Measurements from ENCODE around the gene AJM1. TPM values are rescaled to one million over a fixed set of nuclear protein-coding genes. Genes with fewer than 3 reads are reported as not detected.

Gene AJM1
- total and polyA plus RNA-seq, 2 of the 8 experiments (the other 6 are each of a cell fraction or from before 2014, with no cell fraction given), result 0.12 to 0.97 TPM

DNA sequence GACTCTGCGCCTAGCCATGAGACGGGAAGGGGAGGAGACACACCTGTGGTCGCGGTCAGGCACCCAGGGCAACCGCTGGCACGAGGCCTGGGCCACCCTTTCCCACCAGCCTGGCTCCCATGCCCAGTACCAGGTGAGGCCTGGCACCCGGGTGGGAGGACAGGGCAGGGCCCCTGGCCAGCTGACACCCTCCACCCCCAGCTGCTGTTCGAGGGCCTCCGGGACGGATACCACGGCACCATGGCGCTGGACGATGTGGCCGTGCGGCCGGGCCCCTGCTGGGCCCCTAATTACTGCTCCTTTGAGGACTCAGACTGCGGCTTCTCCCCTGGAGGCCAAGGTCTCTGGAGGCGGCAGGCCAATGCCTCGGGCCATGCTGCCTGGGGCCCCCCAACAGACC, 14.9 kb downstream of the AJM1 start (continued):
- TF ChIP-seq, protein P1, sequence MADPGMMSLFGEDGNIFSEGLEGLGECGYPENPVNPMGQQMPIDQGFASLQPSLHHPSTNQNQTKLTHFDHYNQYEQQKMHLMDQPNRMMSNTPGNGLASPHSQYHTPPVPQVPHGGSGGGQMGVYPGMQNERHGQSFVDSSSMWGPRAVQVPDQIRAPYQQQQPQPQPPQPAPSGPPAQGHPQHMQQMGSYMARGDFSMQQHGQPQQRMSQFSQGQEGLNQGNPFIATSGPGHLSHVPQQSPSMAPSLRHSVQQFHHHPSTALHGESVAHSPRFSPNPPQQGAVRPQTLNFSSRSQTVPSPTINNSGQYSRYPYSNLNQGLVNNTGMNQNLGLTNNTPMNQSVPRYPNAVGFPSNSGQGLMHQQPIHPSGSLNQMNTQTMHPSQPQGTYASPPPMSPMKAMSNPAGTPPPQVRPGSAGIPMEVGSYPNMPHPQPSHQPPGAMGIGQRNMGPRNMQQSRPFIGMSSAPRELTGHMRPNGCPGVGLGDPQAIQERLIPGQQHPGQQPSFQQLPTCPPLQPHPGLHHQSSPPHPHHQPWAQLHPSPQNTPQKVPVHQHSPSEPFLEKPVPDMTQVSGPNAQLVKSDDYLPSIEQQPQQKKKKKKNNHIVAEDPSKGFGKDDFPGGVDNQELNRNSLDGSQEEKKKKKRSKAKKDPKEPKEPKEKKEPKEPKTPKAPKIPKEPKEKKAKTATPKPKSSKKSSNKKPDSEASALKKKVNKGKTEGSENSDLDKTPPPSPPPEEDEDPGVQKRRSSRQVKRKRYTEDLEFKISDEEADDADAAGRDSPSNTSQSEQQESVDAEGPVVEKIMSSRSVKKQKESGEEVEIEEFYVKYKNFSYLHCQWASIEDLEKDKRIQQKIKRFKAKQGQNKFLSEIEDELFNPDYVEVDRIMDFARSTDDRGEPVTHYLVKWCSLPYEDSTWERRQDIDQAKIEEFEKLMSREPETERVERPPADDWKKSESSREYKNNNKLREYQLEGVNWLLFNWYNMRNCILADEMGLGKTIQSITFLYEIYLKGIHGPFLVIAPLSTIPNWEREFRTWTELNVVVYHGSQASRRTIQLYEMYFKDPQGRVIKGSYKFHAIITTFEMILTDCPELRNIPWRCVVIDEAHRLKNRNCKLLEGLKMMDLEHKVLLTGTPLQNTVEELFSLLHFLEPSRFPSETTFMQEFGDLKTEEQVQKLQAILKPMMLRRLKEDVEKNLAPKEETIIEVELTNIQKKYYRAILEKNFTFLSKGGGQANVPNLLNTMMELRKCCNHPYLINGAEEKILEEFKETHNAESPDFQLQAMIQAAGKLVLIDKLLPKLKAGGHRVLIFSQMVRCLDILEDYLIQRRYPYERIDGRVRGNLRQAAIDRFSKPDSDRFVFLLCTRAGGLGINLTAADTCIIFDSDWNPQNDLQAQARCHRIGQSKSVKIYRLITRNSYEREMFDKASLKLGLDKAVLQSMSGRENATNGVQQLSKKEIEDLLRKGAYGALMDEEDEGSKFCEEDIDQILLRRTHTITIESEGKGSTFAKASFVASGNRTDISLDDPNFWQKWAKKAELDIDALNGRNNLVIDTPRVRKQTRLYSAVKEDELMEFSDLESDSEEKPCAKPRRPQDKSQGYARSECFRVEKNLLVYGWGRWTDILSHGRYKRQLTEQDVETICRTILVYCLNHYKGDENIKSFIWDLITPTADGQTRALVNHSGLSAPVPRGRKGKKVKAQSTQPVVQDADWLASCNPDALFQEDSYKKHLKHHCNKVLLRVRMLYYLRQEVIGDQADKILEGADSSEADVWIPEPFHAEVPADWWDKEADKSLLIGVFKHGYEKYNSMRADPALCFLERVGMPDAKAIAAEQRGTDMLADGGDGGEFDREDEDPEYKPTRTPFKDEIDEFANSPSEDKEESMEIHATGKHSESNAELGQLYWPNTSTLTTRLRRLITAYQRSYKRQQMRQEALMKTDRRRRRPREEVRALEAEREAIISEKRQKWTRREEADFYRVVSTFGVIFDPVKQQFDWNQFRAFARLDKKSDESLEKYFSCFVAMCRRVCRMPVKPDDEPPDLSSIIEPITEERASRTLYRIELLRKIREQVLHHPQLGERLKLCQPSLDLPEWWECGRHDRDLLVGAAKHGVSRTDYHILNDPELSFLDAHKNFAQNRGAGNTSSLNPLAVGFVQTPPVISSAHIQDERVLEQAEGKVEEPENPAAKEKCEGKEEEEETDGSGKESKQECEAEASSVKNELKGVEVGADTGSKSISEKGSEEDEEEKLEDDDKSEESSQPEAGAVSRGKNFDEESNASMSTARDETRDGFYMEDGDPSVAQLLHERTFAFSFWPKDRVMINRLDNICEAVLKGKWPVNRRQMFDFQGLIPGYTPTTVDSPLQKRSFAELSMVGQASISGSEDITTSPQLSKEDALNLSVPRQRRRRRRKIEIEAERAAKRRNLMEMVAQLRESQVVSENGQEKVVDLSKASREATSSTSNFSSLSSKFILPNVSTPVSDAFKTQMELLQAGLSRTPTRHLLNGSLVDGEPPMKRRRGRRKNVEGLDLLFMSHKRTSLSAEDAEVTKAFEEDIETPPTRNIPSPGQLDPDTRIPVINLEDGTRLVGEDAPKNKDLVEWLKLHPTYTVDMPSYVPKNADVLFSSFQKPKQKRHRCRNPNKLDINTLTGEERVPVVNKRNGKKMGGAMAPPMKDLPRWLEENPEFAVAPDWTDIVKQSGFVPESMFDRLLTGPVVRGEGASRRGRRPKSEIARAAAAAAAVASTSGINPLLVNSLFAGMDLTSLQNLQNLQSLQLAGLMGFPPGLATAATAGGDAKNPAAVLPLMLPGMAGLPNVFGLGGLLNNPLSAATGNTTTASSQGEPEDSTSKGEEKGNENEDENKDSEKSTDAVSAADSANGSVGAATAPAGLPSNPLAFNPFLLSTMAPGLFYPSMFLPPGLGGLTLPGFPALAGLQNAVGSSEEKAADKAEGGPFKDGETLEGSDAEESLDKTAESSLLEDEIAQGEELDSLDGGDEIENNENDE (IDR thresholded peaks at IDR 0.05; ENCODE audit: insufficient replicate concordance, low read length), result no peak
- TF ChIP-seq KDM5A (IDR thresholded peaks at IDR 0.05; ENCODE audit: low read length) (no peak), JUN (IDR thresholded peaks at IDR 0.05; ENCODE audit: low read depth, low read length) (no peak), SIX5 (IDR thresholded peaks at IDR 0.05; ENCODE audit: low read depth, low read length) (no peak), RFX5 (IDR thresholded peaks at IDR 0.05; ENCODE audit: borderline replicate concordance, low read depth, low read length) (no peak), NANOG (IDR thresholded peaks at IDR 0.05; ENCODE audit: insufficient read depth, low read depth, low read length, poor library complexity, severe bottlenecking) (no peak), CEBPB (IDR thresholded peaks at IDR 0.05; ENCODE audit: low read depth, low read length) (no peak), POLR2AphosphoS5 (IDR thresholded peaks at IDR 0.05; ENCODE audit: low read depth, low read length) (no peak; the same call in 1 of the 2 replicates), SUZ12 (IDR thresholded peaks at IDR 0.05; ENCODE audit: low read length) (no peak), EZH2 (IDR thresholded peaks at IDR 0.05; ENCODE audit: low read depth, low read length, severe bottlenecking) (no peak), SIRT6 (IDR thresholded peaks at IDR 0.05; ENCODE audit: low read length) (no peak), CBX5 (IDR thresholded peaks at IDR 0.05; ENCODE audit: low read depth, low read length) (no peak)

Measured in H1 (cell line).